Neural cell (in vitro differentiated cells): ENCODE data around the gene AP5B1. TPM values are rescaled to one million over a fixed set of nuclear protein-coding genes. Genes with fewer than 3 reads are reported as not detected.

Experiments
- H2AFZ ChIP-seq: fragments of 200-600, 300-800 bp; sonication (generic), shearing (Covaris generic); 2 replicates; pipeline ENCODE4 v1.6.0; 2014; ENCODE audit warnings: low read depth, mild to moderate bottlenecking, antibody characterized with exemption, low read length, moderate library complexity
- H3F3A ChIP-seq: fragments of 200-600 bp; shearing (Covaris generic); 2 replicates; pipeline ENCODE4 v1.6.1; 2016; ENCODE audit warnings: mild to moderate bottlenecking, moderate library complexity, mixed read lengths, antibody characterized with exemption, low read length; ENCODE audit not compliant: insufficient read depth, poor library complexity, severe bottlenecking
- H3K27ac ChIP-seq: fragments of 200-600, 300-800 bp; sonication (generic), shearing (Covaris generic); 2 replicates; pipeline ENCODE4 v1.5.1; 2014; ENCODE audit warnings: mild to moderate bottlenecking, low read length, moderate library complexity
- H3K27me3 ChIP-seq: fragments of 300-800, 200-600 bp; sonication (generic), shearing (Covaris generic); 2 replicates; pipeline ENCODE4 v1.6.0; 2014; ENCODE audit warnings: mild to moderate bottlenecking, low read depth, low read length, moderate library complexity; ENCODE audit not compliant: insufficient read depth
- H3K36me3 ChIP-seq: fragments of 300-800, 200-600 bp; sonication (generic), shearing (Covaris generic); 2 replicates; pipeline ENCODE4 v1.5.1; 2014; ENCODE audit warnings: mild to moderate bottlenecking, antibody characterized with exemption, low read length, moderate library complexity; ENCODE audit not compliant: insufficient read depth
- H3K4me2 ChIP-seq: fragments of 300-800, 200-600 bp; sonication (generic), shearing (Covaris generic); 2 replicates; pipeline ENCODE4 v1.6.0; 2014; ENCODE audit warnings: mild to moderate bottlenecking, low read length
- H3K4me3 ChIP-seq: fragments of 300-800, 200-600 bp; sonication (generic), shearing (Covaris generic); 2 replicates; pipeline ENCODE4 v1.5.1; 2014; ENCODE audit warnings: mild to moderate bottlenecking, low read length, moderate library complexity
- H3K79me2 ChIP-seq: fragments of 200-600 bp; shearing (Covaris generic); replicated peaks from 2 replicates; pipeline ENCODE4 v1.6.0; 2014; ENCODE audit warnings: mild to moderate bottlenecking, low read length, moderate library complexity; ENCODE audit not compliant: insufficient read depth
- H3K9ac ChIP-seq: fragments of 300-800, 200-600 bp; sonication (generic), shearing (Covaris generic); 2 replicates; pipeline ENCODE4 v1.6.1; 2016; ENCODE audit warnings: mild to moderate bottlenecking, low read length, mixed read lengths
- H3K9me2 ChIP-seq: fragments of 200-600 bp; shearing (Covaris generic); 2 replicates; pipeline ENCODE4 v1.6.1; 2016; ENCODE audit warnings: mild to moderate bottlenecking, low read length, mixed read lengths; ENCODE audit not compliant: insufficient read depth
- H3K9me3 ChIP-seq: fragments of 200-600, 300-800 bp; sonication (generic), shearing (Covaris generic); 2 replicates; pipeline ENCODE4 v1.6.1; 2016; ENCODE audit warnings: mild to moderate bottlenecking, mixed run types, low read length, moderate library complexity, mixed read lengths
- H4K20me1 ChIP-seq: fragments of 200-600 bp; shearing (Covaris generic); 2 replicates; pipeline ENCODE4 v1.6.1; 2016; ENCODE audit warnings: mild to moderate bottlenecking, mixed run types; ENCODE audit not compliant: insufficient read depth
- EP300 ChIP-seq: fragments of 450-650 bp; conservative IDR thresholded peaks from 2 replicates; pipeline ENCODE4 v1.6.1; 2014; ENCODE audit warnings: antibody characterized with exemption, mild to moderate bottlenecking, moderate library complexity; ENCODE audit not compliant: poor library complexity, severe bottlenecking
- EZH2 ChIP-seq: fragments of 200-600, 300-800 bp; shearing (Covaris generic), sonication (generic); IDR thresholded peaks from 2 replicates; pipeline ENCODE4 v1.6.1; 2014; ENCODE audit warnings: antibody characterized with exemption, low read length, borderline replicate concordance, mild to moderate bottlenecking; ENCODE audit not compliant: insufficient read depth, poor library complexity, severe bottlenecking
- MXI1 ChIP-seq: fragments of 450-650 bp; conservative IDR thresholded peaks from 2 replicates; pipeline ENCODE4 v1.6.1; 2014; ENCODE audit warnings: antibody characterized with exemption, mild to moderate bottlenecking; ENCODE audit not compliant: poor library complexity, severe bottlenecking
- POLR2AphosphoS5 ChIP-seq: IDR thresholded peaks from 2 replicates; pipeline ENCODE4 v1.6.1; 2012
- RAD21 ChIP-seq: fragments of 450-650 bp; conservative IDR thresholded peaks from 2 replicates; pipeline ENCODE4 v1.6.1; 2014; ENCODE audit warnings: antibody characterized with exemption, mild to moderate bottlenecking, moderate library complexity
- SMC3 ChIP-seq: fragments of 450-650 bp; conservative IDR thresholded peaks from 2 replicates; pipeline ENCODE4 v1.6.1; 2014; ENCODE audit warnings: antibody characterized with exemption, mild to moderate bottlenecking, moderate library complexity; ENCODE audit not compliant: poor library complexity
- TAF1 ChIP-seq: IDR thresholded peaks from 2 replicates; pipeline ENCODE4 v1.6.1; 2012; ENCODE audit warnings: low read depth
- polyA plus RNA-seq: library from polyadenylated mRNA; depleted of rRNA; stranded (reverse); fragments of >200 nt; gene quantifications from 2 replicates; pipeline ENCODE4 v1.2.3, GENCODE V29; 2014
- TF ChIP-seq, protein P1 (sequence below): fragments of 450-650 bp; IDR thresholded peaks from 2 replicates; pipeline ENCODE4 v1.5.1; 2014; ENCODE audit warnings: antibody characterized with exemption, mild to moderate bottlenecking, moderate library complexity; ENCODE audit not compliant: poor library complexity, severe bottlenecking
- TF ChIP-seq, protein P2 (sequence below): IDR thresholded peaks from 2 replicates; pipeline ENCODE4 v1.6.1; 2012; ENCODE audit warnings: borderline replicate concordance

Gene AP5B1
- polyA plus RNA-seq, 1 donor from 2014 or later: 0.52 TPM

DNA sequence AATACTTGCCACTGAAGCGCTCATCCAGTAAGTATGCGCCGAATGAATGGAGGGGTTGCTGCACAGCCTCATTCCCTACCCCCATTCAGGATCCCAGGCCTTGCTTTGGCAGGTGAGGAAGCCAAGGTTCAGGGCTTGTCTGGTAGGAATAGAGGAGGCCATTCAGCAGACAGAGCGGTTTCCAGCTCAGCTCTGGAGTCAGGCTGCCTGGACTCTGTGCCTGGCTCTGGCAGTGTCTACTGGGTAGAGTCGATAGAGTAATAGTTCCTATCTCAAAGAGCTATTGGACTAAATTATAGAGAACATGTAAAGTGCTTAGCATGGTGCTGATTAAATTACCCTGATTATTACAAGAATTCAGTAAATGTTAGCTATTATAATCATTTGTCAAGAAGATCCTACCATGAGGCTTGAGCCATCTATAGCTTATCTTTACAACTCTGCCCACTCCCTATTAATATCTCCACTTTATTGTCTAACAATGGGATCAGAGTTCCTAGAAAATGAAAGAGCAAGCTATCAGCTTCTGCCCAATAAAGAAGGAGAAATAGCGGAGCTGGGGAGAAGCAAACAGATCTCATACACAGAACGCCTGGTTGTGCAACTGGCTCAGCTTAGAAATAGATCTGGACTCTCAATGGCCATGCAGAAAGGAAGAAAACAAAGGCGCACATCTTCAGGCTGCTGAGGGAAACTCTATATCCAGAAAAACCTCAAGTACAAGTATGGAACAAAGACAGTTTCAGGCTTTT lies 46.4 kb upstream of the AP5B1 start:
- Histone ChIP-seq H3K9me3 (no peaks in the 10 kb centered on the region), H3K27ac (no peak overlapping the region), H3K9ac (no peak overlapping the region), H2AFZ (no peak overlapping the region), H3K9me2 (no peaks in the 10 kb centered on the region), H3K4me2 (no peak overlapping the region), H3F3A (no peaks in the 10 kb centered on the region), H3K4me3 (no peak overlapping the region), H3K79me2 (no peaks in the 10 kb centered on the region), H4K20me1 (no peaks in the 10 kb centered on the region), H3K36me3 (no peaks in the 10 kb centered on the region), H3K27me3 (no peaks in the 10 kb centered on the region)
- TF ChIP-seq EP300: no peak
- TF ChIP-seq RAD21: no peak
- TF ChIP-seq POLR2AphosphoS5: no peak
- no peak for TF ChIP-seq SMC3
- TF ChIP-seq, protein P1, sequence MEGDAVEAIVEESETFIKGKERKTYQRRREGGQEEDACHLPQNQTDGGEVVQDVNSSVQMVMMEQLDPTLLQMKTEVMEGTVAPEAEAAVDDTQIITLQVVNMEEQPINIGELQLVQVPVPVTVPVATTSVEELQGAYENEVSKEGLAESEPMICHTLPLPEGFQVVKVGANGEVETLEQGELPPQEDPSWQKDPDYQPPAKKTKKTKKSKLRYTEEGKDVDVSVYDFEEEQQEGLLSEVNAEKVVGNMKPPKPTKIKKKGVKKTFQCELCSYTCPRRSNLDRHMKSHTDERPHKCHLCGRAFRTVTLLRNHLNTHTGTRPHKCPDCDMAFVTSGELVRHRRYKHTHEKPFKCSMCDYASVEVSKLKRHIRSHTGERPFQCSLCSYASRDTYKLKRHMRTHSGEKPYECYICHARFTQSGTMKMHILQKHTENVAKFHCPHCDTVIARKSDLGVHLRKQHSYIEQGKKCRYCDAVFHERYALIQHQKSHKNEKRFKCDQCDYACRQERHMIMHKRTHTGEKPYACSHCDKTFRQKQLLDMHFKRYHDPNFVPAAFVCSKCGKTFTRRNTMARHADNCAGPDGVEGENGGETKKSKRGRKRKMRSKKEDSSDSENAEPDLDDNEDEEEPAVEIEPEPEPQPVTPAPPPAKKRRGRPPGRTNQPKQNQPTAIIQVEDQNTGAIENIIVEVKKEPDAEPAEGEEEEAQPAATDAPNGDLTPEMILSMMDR: no peak
- no peak for TF ChIP-seq EZH2
- TF ChIP-seq, protein P2, sequence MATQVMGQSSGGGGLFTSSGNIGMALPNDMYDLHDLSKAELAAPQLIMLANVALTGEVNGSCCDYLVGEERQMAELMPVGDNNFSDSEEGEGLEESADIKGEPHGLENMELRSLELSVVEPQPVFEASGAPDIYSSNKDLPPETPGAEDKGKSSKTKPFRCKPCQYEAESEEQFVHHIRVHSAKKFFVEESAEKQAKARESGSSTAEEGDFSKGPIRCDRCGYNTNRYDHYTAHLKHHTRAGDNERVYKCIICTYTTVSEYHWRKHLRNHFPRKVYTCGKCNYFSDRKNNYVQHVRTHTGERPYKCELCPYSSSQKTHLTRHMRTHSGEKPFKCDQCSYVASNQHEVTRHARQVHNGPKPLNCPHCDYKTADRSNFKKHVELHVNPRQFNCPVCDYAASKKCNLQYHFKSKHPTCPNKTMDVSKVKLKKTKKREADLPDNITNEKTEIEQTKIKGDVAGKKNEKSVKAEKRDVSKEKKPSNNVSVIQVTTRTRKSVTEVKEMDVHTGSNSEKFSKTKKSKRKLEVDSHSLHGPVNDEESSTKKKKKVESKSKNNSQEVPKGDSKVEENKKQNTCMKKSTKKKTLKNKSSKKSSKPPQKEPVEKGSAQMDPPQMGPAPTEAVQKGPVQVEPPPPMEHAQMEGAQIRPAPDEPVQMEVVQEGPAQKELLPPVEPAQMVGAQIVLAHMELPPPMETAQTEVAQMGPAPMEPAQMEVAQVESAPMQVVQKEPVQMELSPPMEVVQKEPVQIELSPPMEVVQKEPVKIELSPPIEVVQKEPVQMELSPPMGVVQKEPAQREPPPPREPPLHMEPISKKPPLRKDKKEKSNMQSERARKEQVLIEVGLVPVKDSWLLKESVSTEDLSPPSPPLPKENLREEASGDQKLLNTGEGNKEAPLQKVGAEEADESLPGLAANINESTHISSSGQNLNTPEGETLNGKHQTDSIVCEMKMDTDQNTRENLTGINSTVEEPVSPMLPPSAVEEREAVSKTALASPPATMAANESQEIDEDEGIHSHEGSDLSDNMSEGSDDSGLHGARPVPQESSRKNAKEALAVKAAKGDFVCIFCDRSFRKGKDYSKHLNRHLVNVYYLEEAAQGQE: no peak
- no peak for TF ChIP-seq MXI1

DNA sequence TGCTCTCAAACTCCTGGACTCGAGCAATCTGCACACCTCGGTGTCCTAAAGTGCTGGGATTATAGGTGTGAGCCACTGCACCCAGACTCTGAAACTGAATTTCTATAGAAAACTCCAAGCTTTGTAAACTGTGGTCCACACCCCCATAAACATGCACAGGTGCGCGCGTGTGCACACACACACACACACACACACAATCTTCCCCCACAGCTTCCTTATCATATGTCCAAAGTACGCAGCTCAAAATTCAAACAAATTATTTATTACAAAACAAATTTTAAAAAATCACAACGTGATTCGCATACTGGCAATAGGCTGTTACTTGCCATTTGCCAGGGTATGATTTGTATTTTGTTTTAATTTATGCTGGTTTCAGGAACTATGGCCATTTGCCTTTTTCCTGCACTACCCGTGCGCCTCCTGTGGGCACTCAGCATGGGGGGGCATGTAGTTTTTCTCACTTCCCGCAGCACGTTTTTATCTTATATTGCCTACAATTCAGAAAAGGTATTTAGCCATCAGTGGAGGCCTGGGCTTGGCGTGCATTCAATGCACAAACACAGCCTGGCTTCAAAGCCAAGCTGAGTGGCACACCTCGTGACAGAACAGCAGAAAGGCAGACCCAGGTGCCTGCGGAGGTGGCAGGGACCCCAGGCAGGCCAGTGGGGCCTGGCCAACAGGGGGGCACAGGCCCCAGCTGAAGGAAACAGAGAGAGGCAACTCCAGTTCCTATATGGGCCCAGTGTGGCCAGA lies 42.2 kb upstream of the AP5B1 start:
- Histone ChIP-seq H3K4me2 (no peak overlapping the region), H4K20me1 (no peaks in the 10 kb centered on the region)

More for the DNA sequence above, 42.2 kb upstream of the AP5B1 start:
- Histone ChIP-seq H2AFZ (no peak overlapping the region), H3K79me2 (no peaks in the 10 kb centered on the region), H3K9ac (no peak overlapping the region), H3K9me3 (no peaks in the 10 kb centered on the region), H3K36me3 (no peaks in the 10 kb centered on the region), H3K9me2 (no peaks in the 10 kb centered on the region), H3K27ac (no peak overlapping the region), H3K4me3 (no peak overlapping the region), H3F3A (no peaks in the 10 kb centered on the region), H3K27me3 (no peaks in the 10 kb centered on the region)
- TF ChIP-seq SMC3 (no peak), EP300 (no peak), MXI1 (no peak), POLR2AphosphoS5 (no peak), RAD21 (no peak), EZH2 (no peak), TAF1 (no peak)
- TF ChIP-seq, protein P2: no peak
- TF ChIP-seq, protein P1: no peak
